MV-4-11 (cell line): ENCODE results near the gene LRRC59.

Source experiments
- DNase-seq: peaks from one replicate; lab custom pipeline; 2025; lab: John Stamatoyannopoulos, UW

LRRC59 gene

GRCh38 chr17:50361561-50362480, 35.5 kb downstream of the LRRC59 start:
- DNase-seq: peak; percentile 62

GRCh38 chr17:50360486-50361115, 36.7 kb downstream of the LRRC59 start:
- DNase-seq: no peak

GRCh38 chr17:50359998-50360461, 37.3 kb downstream of the LRRC59 start:
- no peak for DNase-seq

GRCh38 chr17:50359005-50359699, 38.2 kb downstream of the LRRC59 start:
- no peak for DNase-seq

- no peak for DNase-seq
These were observed 39.1 kb downstream of the LRRC59 start for GRCh38 chr17:50358177-50358576.

- no peak for DNase-seq
These were observed 40.3 kb downstream of the LRRC59 start for GRCh38 chr17:50356892-50357510.

- no peak for DNase-seq
These were observed 40.9 kb downstream of the LRRC59 start for GRCh38 chr17:50356418-50356817.

GRCh38 chr17:50355701-50356341, 41.5 kb downstream of the LRRC59 start:
- peak; percentile 31 for DNase-seq

GRCh38 chr17:50355336-50355700, 42.0 kb downstream of the LRRC59 start:
- no peak for DNase-seq

GRCh38 chr17:50354776-50355175, 42.5 kb downstream of the LRRC59 start:
- no peak for DNase-seq

- DNase-seq: no peak
These were observed 43.1 kb downstream of the LRRC59 start for GRCh38 chr17:50354198-50354597.

- no peak for DNase-seq
These were observed 43.6 kb downstream of the LRRC59 start for GRCh38 chr17:50353600-50354195.

- DNase-seq: no peak
These were observed 44.4 kb downstream of the LRRC59 start for GRCh38 chr17:50352693-50353599.

GRCh38 chr17:50352072-50352692, 45.1 kb downstream of the LRRC59 start:
- no peak for DNase-seq

GRCh38 chr17:50350733-50351132, 46.6 kb downstream of the LRRC59 start:
- DNase-seq: no peak

GRCh38 chr17:50349243-50349600, 48.1 kb downstream of the LRRC59 start:
- no peak for DNase-seq

- DNase-seq: no peak
These were observed 48.6 kb downstream of the LRRC59 start for GRCh38 chr17:50348522-50349242.

- no peak for DNase-seq
These were observed 49.4 kb downstream of the LRRC59 start for GRCh38 chr17:50347894-50348291.
